GM18870 (cell line): ENCODE measurements around the gene FAM72D.
A peak's percentile ranks its signal among the peaks of the same experiment; 100 is the strongest.
"Not testable (repeated sequence)": the region's sequence is repeated elsewhere in the genome, so short reads cannot be mapped to it uniquely, and the experiment has no call there.

ENCODE experiments used
- ATAC-seq: cut with Tn5 transposase; IDR thresholded peaks from one replicate; pipeline ENCODE4 v1.9.1; 2021; ENCODE audit warnings: moderate library complexity; ENCODE audit not compliant: unreplicated experiment

Gene FAM72D

DNA sequence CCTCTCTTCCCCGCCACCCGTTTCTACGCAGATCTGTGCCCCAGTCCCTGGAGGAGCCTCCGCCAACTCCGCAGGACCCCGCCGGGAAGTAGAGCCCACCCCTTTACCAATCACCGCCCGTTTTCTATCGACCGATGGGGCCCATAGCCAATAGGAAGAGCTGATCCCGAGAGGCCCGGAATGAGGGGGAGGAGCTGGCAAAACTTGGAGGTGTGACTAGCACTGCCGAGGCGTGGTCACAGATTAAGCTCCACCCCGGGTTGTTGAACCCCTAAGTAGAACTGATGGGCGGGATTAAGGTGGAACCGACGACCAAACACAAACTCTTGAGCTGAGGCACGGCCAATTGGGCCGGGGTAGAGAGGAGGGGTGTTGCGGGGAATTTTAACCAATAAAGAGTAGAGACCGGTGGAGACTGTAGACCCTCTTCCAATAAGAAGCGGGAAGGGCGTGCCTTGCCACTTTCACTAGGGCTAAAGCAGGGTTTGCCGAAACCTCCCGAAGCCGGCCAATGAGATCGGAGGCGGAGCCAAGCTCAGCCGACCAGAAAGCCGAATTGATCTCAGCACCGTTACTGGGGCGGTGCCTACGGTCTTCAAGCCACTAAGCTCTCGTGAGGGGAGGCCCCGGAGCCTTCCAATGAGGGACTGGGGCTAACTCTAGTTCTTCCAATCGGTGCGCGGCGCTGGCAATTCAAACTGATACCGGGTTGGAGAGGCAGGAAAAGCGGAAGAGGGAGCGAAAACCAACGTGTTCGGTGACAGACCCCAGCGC, at the start of gene FAM72D, which contains the start of gene SRGAP2B:
TSS of gene FAM72D (plus strand) at position 691 of the 774 bp plus-strand sequence. CDS start 874 bp downstream, outside the sequence.
TSS of gene SRGAP2B (minus strand) at position 45 of the 774 bp plus-strand sequence. CDS start 2,427 bp downstream, outside the sequence.
- peak; percentile 93 for ATAC-seq

DNA sequence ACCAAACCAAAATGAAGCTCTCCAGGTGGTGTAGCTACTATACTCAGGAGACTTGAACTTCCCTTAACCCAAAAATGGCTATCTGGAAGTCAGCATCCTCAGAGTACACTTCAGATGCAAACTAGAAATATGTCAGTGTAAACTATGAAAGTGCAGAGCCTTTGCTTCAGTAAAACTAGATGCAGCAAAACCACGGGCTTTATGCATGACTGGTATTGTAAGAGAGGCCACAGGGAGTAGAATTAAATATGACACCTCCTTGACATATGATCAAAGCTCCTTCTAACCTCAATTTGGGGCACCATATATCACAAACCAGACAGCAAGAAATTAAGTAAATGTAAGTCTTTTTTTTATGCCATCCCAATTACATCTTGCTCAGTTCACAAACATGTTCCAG, 48.2 kb upstream of the FAM72D start:
- not testable (repeated sequence) for ATAC-seq

DNA sequence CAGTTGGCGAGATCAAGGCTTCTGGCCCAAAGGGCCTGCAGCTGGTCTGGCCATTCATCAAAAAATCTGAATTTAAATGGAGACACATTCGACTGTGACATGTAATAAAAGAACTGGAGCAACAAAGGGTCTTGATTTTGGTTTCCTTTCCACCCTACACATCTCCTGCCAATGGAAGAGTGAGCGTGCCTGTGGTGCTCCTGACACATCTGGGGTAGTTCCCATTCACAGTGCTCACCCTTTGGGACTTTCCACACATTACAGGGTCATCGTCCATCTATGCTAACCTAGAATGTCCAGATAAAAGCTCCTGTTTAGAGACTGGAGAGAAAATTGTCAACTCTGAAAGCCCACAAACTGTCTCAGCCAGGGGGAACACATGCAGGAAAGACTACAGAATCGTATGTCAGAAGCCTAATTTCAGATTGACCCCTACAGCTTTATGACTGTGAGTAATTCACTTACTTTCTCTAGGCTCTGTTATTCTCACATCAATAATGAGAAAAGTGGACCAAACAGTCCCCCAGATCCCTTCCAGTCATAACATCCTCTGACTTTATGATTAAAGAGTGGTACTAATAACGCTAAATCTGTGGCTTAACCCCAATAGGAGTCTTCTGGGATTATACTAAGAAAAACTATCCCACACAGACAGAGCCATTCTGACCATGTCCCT, 47.5 kb upstream of the FAM72D start:
- not testable (repeated sequence) for ATAC-seq

DNA sequence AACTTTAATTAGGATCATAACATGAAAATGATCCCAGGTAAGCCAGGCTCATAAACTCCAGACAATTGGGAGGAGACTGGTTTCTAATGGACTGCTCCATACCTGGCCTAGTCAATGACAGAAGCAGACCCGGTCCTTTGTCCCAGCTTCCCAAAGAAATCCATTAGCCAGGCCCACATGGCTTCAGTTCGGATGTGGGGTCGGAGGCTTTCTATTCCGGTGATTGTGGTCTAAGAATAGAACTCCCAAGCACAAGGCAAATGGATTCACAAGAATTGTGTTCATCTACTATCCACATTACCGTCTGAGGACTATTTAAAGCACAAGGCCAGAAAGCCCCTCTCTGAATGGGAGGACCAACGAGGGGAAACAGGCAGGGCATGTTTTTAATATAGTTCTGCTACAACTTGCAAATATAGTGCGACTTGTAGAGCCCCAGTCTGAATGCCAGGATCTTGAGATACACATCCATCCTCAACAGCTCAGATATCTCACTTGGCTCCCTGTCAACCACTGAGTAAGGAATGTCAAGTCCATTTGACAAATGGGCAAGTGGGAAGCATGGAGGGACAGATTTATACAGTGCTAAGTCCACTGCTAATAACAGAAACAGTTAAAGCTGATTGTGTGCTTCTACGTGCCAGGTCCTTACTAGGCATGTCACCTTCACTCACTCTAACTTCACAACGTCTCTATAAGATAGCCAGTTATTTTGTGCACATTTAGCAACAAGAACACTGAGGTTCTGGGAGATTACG, 43.6 kb upstream of the FAM72D start:
- ATAC-seq, result not testable (repeated sequence)

DNA sequence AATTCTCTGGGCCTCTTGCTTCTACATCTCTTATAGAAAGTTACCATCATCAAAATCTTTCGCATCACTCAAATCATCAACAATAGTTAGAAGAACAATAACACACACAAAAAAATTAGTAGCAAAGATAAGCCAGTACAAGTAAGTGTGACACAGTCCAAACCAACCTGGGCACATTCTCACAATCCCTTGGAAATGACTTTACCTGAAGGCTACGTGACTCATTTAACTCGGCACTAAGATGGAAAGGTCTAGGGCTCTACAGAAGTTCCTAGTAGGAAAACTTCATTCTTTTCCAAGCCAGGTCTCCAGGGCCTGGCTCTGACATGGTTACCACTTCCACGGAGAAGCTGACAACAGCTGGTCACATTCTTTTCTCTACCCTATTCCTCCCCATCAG, 42.3 kb upstream of the FAM72D start:
- not testable (repeated sequence) for ATAC-seq

DNA sequence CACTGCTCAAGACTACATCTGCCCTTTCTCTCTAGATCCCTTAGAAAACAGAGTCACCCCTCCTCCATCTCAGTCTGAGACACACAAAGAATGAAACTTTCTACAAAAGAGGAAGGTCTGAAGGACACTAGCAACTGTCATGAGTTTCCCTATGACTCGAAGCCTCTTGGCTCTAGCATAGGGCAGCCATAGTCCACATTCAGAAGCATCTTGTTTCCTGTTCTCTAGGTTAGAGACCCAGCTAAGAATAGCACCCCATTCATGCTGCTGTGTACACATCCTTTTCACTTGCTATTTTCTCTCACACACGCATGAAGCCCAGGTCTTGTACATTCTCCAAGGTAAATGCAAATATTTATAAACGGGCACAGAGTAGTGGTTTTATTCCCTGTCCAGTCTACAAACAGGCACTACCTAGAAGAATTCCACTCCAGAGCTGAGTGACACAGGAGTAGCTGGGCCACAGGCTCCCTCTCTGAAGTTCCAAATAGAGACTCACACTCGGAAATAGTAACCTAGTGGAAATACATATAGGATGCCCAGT, 40.5 kb upstream of the FAM72D start:
- peak; percentile 98 for ATAC-seq

DNA sequence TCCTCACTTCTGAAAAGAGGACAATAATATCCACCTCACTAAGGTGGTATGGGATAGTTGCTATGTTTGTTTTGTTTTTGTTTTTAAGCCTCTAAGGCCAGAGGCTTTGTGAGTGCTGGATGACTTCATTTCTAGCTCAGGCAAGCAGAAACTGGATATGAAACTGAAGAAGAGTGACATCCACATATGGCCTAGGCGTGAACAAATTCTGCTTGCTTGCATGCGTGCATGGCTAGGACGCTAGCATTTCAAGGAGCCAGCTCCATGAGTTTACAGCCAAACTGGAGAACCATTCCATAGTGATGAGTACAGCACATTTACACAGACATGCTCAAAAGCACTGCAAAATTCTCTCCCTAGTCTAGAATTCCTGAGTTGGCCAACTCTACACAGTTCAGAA, 37.6 kb upstream of the FAM72D start:
- peak; percentile 49 for ATAC-seq

DNA sequence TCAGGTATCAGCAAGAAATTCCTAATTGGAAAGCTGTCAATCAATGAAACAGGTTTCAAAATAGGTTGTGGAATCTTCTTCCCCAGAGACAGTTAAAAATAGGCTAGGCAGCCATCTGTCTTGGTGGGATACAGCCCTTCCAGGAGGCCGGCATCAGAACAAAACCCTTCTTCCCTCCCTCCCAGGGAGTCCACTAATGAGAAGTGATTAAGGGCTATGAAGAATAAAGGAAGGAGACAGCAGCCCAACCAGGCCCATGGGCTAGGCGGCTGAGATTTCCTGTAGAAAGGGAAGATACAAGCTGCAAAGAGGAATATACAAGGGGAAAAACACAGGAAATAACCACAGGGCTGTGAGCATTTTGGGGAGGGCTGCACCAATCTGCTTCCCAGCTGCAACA, 32.5 kb upstream of the FAM72D start:
- ATAC-seq, result not testable (repeated sequence)

DNA sequence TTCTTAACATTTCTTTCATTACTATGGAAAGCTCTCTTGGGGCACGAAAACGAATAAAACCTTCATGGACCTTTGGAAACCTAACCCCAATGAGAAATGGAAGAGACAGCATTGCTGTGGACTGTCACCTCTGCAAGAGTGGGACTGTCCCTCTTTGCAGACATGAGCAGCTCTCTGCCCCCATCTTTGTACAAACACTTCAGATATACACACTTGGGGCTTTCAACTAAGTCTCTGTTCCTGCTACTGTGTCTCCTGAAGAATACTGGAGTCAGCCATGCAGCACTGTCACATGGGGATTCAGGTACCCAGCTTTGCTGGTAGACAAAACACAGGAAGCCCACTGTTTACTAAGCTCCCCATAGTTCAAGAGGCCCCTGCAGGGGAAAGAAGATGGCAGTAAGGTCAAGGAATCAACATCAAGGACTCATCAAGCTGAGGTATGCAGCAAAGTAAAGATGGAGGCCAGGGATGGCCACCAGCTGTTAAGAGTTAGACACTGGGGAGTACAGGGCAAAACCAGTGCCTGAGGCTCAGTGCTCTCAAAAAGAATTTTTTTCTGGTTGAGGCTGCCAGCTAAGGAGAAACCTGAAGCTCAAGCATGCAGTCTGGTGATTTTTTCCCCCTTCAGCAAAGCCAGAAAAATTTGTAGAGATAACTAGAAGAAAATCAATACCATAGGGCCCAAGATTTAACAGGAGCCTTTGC, 31.7 kb upstream of the FAM72D start:
- ATAC-seq, result not testable (repeated sequence)

DNA sequence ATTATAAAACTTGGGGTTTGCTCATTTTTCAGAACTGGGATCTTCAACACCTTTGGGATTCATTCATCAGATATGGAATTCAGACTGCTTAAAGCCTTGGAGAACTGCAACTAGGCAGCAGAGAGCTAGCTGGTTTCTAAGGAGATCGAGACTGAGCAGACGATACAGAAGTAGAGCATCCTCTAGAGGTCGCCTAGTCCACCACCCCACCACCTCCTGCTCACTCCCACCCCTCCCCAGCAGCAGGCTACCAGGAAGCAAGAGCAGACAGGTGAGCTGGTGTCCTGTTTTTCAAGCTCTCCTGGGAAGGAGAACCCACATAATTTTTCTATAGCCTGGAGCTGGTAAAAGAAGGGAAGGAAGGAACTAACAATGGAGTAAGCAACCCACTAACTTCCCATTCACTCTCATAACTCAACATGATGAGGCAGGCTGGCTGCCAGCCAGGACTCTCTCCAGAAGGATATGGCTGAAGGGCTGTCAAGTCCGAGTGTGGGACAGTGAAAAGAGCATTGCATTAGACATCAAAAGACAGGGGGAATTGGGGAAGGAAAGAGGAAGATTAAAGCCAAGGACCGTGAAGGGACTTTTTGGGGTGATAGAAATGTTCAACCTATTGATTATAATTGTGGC, 30.5 kb upstream of the FAM72D start:
- not testable (repeated sequence) for ATAC-seq

DNA sequence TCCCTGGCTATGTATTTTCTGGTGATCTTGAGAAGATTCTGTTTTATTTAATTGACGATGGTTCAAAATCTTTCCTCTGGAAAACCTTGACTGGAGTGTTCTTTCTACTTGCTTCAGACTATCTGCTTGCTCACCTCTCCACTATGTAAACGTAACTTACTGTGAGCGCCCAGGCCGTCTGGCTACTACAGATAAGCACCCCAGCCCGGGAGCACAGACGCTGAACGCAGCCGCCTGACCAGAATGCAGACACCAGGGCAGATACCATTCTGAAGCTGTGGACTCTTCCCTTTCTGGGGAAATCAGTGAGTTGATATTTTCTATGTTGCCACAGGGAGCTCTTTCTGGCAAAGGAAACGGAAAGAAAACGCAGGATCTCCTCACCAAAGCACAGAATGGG, 29.3 kb upstream of the FAM72D start:
- ATAC-seq, result not testable (repeated sequence)

DNA sequence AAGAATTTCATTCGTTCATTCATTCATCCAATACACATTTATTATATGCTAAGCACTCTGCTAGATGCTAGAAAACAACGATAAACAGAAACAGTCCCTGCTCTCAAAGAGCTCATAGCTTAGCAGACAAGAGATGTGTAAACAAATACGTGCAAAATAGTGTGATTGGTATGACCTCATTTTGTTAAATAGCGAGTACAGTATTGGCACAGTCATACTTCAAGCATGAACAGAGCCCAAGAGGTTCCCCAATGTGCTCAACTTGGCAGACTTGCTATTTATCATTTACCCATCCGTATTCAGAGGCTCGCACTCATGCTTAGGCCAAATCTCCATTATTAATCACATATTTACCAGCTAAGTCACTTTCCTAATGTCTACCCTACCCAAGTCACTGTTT, 24.2 kb upstream of the FAM72D start:
- not testable (repeated sequence) for ATAC-seq

DNA sequence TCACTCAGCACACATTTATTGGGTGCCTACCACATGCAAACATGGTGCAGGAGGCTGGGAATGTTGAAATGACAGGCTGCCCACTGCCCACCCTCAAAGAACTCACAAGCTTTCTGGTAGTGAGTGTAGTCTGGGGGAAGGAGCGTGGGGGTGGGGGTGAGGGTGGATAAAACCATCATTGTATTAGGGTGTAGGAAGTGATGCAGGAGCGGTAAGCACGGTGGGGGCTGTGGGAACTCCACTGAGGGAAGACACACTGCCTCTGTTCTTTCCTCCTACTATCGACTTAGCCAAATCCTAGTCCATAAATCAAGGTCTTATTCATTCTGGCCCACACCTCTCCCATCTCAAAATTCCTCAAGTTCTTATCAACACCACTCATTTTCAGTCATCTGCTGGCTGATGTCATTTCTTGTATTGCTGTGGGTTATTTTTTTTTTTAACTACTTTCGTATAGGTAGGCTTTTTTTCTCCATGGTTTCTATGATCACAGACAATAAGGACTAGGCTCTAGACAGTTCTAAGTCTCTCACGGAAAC, 21.7 kb upstream of the FAM72D start:
- not testable (repeated sequence) for ATAC-seq

DNA sequence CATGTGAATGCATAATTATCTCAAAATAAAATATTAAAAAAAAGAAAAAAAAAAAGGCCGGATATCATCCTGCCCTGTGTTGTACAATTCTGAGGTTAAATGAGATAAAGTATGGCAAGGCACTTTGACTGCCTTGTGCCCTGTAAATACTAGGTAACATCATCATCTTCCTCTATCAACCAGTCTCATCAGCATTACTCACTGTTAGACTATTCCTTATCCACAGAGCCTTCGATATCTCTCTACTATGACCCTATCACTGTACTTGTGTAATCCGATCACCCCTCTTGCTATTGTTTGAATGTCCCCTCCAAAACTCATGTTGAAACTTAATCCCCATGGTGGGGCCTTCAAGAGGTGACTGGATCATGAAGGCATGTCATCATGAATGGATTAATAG, 18.9 kb upstream of the FAM72D start:
- ATAC-seq, result not testable (repeated sequence)

DNA sequence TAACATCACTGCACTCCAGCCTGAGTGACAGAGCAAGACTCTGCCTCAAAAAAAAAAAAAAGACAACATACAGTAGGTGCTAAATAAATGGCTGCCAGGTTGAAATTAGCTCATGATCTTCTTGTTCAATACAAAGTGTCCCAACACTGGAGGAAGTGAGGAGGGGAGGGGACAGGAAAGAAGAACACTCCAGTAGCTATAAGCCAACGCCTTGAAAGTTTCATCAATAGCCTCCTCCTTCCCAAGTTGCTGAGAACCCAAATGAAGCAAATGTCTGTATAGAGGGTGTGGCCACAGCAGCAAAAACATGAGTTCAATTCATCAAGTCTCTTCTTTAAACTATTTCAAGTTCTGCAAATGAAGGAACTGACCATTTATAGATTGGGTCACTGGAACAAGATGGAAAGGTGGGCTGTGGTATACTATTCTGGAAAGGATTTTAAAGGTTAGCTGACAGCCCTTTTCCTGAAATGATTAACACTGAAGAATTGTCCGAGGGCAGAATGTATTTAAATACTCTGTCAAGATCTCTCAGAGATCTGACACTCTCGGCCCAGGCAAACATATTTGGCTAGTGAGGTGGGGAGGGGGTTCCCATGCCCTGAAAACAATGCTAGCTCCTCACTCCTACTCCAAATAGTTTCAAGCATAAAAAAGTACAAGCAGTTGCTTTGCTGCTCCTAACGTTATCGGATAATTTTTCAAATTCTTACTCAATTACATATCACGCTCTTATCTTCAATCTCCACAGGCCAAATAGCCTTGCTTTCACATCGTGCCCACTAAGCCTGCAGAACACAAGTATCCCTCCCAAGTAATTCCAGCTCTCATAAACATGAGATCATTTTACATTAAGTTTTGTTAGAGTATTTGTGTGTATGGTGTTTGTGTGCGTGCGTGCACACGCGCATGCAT, 17.6 kb upstream of the FAM72D start:
- ATAC-seq, result not testable (repeated sequence)

DNA sequence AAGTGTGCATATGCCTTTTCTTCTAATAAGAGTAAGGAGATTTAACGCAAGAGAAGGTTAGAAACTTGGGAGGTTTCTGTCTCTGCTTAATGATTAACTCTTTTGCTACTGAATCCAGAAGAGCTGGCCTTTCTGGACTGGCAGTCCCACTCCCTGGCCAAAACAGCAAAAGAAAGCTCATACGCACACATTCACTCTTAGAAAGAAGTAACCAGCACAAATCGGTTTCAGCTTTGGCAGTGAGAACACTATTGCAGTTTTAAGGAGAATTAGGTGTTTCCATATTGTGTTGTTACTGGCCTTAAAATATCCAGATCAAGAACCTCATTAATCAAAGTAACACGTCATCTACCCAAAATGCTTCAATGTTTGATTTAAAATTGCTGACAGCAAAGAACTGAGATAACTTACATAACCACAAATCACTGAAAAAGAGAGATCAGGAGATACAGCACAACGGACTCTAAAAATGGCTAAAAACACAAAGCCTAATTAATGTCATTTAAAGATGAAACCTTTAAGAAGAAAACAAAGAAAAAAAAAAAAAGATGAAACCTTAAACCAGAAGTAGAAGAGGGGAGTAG, 16.9 kb upstream of the FAM72D start:
- ATAC-seq, result not testable (repeated sequence)

DNA sequence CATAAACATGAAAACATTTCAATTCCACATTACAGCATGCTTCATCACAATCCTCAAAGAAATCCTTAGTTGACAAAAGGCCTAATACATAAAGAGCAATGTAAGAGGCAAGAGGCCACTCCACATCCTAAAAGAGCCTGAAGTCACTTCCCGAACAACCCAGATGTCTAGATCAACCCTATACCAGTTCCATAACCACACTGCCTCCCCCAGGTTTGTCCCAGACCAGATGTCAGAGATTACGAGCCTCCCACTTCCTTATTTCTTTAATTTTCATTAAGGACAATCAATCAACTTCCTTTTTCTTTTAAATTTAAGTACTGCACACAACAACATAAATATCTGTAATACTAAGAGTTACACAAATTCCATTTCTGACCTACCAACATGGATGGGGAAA, 16.0 kb upstream of the FAM72D start:
- not testable (repeated sequence) for ATAC-seq

DNA sequence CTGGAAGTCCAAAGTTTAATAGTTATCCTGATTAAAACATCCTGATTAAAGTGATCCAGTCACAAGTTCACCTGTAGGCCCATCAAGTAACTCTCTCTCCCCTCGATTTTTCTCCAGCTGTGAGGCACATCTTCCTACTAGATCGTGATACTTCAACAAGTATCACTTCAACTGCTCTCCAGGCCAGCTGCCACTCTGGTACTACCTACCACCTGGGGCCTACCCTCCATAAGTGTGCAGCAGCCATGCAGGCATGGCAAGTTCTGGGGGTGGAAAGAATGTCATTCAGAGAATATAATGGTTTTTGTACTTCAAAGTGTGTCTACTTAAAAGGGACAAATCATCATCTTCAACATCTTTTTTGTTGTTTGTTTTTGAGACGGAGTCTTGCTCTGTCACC, 15.6 kb upstream of the FAM72D start:
- ATAC-seq, result not testable (repeated sequence)
